Right atrium auricular region (tissue), 2 donors: ENCODE measurements around the gene VPS29. TPM values are rescaled to one million over a fixed set of nuclear protein-coding genes. Genes with fewer than 3 reads are reported as not detected.
"Not testable (repeated sequence)": the region's sequence is repeated elsewhere in the genome, so short reads cannot be mapped to it uniquely, and the experiment has no call there.

ENCODE experiments used
- DNase-seq: peaks from one replicate; pipeline ENCODE4 v3.0.0-alpha.2; 2019; ENCODE audit warnings: low spot score
- H3K27ac ChIP-seq, 2 donors: fragments of 200-600 bp; sonication (generic); 1 replicate in 1 of 2; 2 replicates in 1 of 2; pipeline ENCODE4 v1.5.1; 2016 to 2019
- H3K27me3 ChIP-seq, 2 donors: fragments of 200-600 bp; sonication (generic); one replicate each; pipeline versions ENCODE4 v1.5.1 to v1.6.0; 2017 to 2019
- H3K36me3 ChIP-seq: fragments of 200-600 bp; sonication (generic); one replicate; pipeline ENCODE4 v1.5.1; 2016
- H3K4me1 ChIP-seq, 2 donors: fragments of 200-600 bp; sonication (generic); one replicate each; pipeline versions ENCODE4 v1.5.1 to v1.6.0; 2017 to 2019
- H3K4me3 ChIP-seq, 2 donors: fragments of 200-600 bp; sonication (generic); 1 replicate in 1 of 2; 2 replicates in 1 of 2; pipeline ENCODE4 v1.5.1; 2017 to 2019; ENCODE audit warnings: mild to moderate bottlenecking in 1 of 2, moderate library complexity in 1 of 2
- H3K9me3 ChIP-seq, 2 donors: fragments of 200-600 bp; sonication (generic); one replicate each; pipeline ENCODE4 v1.5.1; 2019
- CTCF ChIP-seq, 2 donors: fragments of 200-600 bp; sonication (generic); IDR thresholded peaks; one replicate each; pipeline ENCODE4 v1.5.1; 2019; ENCODE audit warnings: antibody characterized with exemption in 2 of 2
- total RNA-seq, 2 donors: library from RNA; depleted of rRNA; stranded (reverse); fragments of >200 nt; gene quantifications; one replicate each; pipeline ENCODE4 v1.1.0, GENCODE V29; 2016

The VPS29 gene
- total RNA-seq, 2 donors from 2014 or later, result 65.7 to 96.1 TPM

GRCh38 chr12:110466791-110467190, 35.1 kb downstream of the VPS29 start:
- H3K4me1 ChIP-seq, result peaks cover 0 to 25% of the 10 kb centered on the region in 2 donors
- no peak overlapping the region for H3K27ac ChIP-seq
- TF ChIP-seq CTCF (IDR thresholded peaks at IDR 0.05), result no peak
- no peaks in the 10 kb centered on the region for H3K27me3 ChIP-seq
- H3K9me3 ChIP-seq, result no peaks in the 10 kb centered on the region
- peaks cover 6% of the 10 kb centered on the region for H3K36me3 ChIP-seq
- no peak overlapping the region for H3K4me3 ChIP-seq
- no peak for DNase-seq

GRCh38 chr12:110465765-110466164, 36.1 kb downstream of the VPS29 start:
- peaks cover 0 to 25% of the 10 kb centered on the region in 2 donors for H3K4me1 ChIP-seq
- not testable (repeated sequence) for DNase-seq, H3K27ac ChIP-seq, H3K9me3 ChIP-seq, H3K4me3 ChIP-seq, H3K27me3 ChIP-seq, H3K36me3 ChIP-seq

GRCh38 chr12:110465024-110465423, 36.9 kb downstream of the VPS29 start:
- Histone ChIP-seq H3K36me3 (peaks cover 10% of the 10 kb centered on the region), H3K27me3 (no peaks in the 10 kb centered on the region), H3K4me1 (peaks cover 0 to 25% of the 10 kb centered on the region in 2 donors), H3K27ac (no peak overlapping the region), H3K9me3 (no peaks in the 10 kb centered on the region), H3K4me3 (no peak overlapping the region)
- DNase-seq, result no peak
- TF ChIP-seq CTCF (IDR thresholded peaks at IDR 0.05), result no peak

GRCh38 chr12:110461189-110461588, 40.7 kb downstream of the VPS29 start:
- H3K27me3 ChIP-seq, H3K4me1 ChIP-seq, H3K27ac ChIP-seq, H3K9me3 ChIP-seq, H3K4me3 ChIP-seq: not testable (repeated sequence)
- DNase-seq, result peak; percentile 7
- H3K36me3 ChIP-seq, result peaks cover 17% of the 10 kb centered on the region

- H3K27ac ChIP-seq, result no peak overlapping the region
- H3K4me3 ChIP-seq, result no peak overlapping the region
- H3K27me3 ChIP-seq, result no peaks in the 10 kb centered on the region
- no peak for DNase-seq
- H3K36me3 ChIP-seq, result peaks cover 21% of the 10 kb centered on the region
- no peaks in the 10 kb centered on the region for H3K9me3 ChIP-seq
- TF ChIP-seq CTCF (IDR thresholded peaks at IDR 0.05), result no peak
- H3K4me1 ChIP-seq, result no peaks in the 10 kb centered on the region
Measured at GRCh38 chr12:110458756-110459155, 43.2 kb downstream of the VPS29 start.

- H3K27ac ChIP-seq, result no peak overlapping the region
- H3K4me1 ChIP-seq, result peaks cover 0 to 6% of the 10 kb centered on the region in 2 donors
- TF ChIP-seq CTCF (IDR thresholded peaks at IDR 0.05), result no peak
- H3K4me3 ChIP-seq, result no peak overlapping the region
- H3K27me3 ChIP-seq, result no peaks in the 10 kb centered on the region
- no peak for DNase-seq
- no peaks in the 10 kb centered on the region for H3K9me3 ChIP-seq
- H3K36me3 ChIP-seq, result peaks cover 20% of the 10 kb centered on the region
Measured at GRCh38 chr12:110453569-110454296, 48.2 kb downstream of the VPS29 start.

- Histone ChIP-seq H3K27ac (no peak overlapping the region), H3K9me3 (no peaks in the 10 kb centered on the region), H3K4me1 (peaks cover 0 to 20% of the 10 kb centered on the region in 2 donors), H3K36me3 (peaks cover 25% of the 10 kb centered on the region), H3K27me3 (no peaks in the 10 kb centered on the region), H3K4me3 (no peak overlapping the region)
- no peak for TF ChIP-seq CTCF (IDR thresholded peaks at IDR 0.05)
- no peak for DNase-seq
Measured at GRCh38 chr12:110451263-110451662, 50.6 kb downstream of the VPS29 start.
